Umbilical cord (tissue), 2 donors: ENCODE data around the gene PRKAR1B. TPM values are rescaled to one million over a fixed set of nuclear protein-coding genes. Genes with fewer than 3 reads are reported as not detected.

Experiments
- DNase-seq: peaks from one replicate; pipeline ENCODE4 v3.0.0-alpha.2; 2015; ENCODE audit warnings: low spot score
- total RNA-seq: library from RNA; depleted of rRNA; stranded (reverse); fragments of >200 nt; gene quantifications from one replicate; pipeline ENCODE4 v1.2.3, GENCODE V29; 2014; ENCODE audit warnings: low replicate concordance; ENCODE audit not compliant: insufficient read depth

Gene PRKAR1B
- total RNA-seq, 1 donor from 2014 or later, result 9.9 TPM

GRCh38 chr7:522071-522950 lies 204.8 kb downstream of the PRKAR1B start:
- peak; percentile 65 for DNase-seq

- DNase-seq, result peak; percentile 55
These were observed 205.6 kb downstream of the PRKAR1B start for GRCh38 chr7:521221-522070.

DNA sequence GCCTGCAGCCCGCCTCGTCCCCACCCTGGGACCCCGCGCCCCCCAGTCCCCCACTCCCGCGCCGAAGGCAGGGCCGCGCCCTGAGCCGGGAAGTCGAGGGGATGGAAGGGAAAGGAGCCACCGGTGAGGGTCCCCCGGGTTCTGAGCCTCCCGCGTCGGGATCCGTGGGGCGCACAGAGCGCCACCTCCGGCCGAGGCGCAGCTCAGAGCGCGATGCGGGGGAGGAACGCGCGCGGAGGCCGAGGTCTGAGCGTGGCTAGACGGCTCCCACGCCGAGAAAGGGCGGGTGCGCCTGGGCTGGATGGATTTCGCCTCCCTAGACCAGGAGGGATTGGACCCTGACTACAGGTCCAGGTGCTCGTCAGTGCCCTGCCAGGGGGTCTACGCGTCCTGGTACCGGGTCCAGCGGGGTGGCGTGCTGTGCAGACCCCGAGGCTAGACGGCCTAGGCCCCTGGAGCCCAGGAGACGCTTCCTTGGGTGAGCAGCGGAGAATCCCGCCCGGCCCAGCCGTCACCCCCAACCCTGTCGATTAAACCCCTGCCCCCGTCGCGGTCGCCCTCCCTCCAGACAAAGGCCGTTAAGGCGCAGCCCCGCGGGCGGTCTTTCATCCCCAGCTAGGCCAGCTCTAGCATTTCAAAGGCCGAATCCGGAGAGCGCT lies 206.4 kb downstream of the PRKAR1B start:
- no peak for DNase-seq

GRCh38 chr7:519484-520390 lies 207.3 kb downstream of the PRKAR1B start, which contains the start of gene PDGFA:
Gene PDGFA (minus strand): TSS chr7:519846. CDS start chr7:519001, 845 bp downstream.
- DNase-seq, result peak; percentile 77

GRCh38 chr7:518630-519483 lies 208.2 kb downstream of the PRKAR1B start:
- DNase-seq, result peak; percentile 85

- peak; percentile 84 for DNase-seq
These were observed 209.1 kb downstream of the PRKAR1B start for GRCh38 chr7:517774-518629.

DNA sequence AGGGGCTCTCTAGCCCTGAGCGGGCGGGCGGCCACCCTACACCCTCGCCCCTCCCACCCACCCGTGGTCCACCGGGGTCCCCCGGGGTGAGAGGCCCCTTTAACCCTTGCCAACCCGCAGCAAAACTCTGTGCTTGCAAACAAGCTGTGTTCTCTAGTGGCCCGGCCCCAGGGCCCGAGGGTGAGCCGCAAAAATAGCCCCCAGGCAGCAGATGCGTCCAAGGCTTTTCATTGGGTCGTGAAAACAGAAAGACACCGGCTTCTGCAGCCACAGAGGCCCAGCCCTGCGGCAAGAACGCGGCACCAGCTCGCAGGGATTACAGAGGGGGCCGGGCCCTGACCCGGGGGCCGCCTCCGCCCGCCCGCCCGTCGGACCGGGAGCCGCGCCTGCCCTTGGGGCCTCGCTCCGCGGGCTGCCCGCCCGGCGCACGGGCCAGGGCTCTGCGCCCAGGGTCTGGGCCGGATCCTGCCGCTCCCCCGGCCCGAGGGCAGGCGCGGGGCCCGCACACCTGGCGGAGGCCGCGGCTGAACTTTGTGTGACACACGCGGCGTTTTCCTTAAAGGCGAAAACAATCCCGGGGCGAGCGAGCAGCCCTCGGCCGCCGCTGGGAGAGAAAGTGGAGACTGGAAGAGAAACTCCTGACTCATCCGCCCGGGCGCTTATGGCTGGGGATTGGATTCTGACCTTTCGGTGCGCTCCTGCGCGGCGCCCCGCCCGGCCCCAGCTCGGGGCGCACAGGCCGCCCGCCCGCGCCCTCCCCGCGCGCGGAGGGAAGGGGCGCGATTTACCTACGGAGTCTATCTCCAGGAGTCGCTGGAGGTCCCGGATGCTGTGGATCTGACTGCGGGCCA lies 210.2 kb downstream of the PRKAR1B start:
- peak; percentile 81 for DNase-seq

- no peak for DNase-seq
These were observed 210.9 kb downstream of the PRKAR1B start for GRCh38 chr7:516216-516605.

DNA sequence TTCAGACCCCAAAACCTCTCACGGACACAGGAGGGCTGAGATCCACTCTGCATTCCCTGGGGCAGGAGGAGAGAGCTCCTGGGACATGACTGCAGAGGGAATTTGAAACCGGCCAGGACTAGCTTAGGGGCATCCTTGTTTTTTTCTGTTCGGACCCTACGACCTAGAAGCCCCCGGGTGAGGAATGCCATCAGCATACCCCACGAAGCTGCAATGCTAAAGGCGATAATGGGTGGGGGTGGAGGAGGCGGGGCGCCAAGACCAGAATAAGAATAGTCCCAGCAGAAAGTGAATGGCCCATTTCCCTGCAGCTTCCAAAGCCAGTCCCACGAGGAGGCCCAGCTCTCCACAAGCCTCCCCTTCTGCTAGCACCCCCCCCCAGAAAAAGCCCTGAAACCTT lies 211.5 kb downstream of the PRKAR1B start:
- DNase-seq, result no peak

DNA sequence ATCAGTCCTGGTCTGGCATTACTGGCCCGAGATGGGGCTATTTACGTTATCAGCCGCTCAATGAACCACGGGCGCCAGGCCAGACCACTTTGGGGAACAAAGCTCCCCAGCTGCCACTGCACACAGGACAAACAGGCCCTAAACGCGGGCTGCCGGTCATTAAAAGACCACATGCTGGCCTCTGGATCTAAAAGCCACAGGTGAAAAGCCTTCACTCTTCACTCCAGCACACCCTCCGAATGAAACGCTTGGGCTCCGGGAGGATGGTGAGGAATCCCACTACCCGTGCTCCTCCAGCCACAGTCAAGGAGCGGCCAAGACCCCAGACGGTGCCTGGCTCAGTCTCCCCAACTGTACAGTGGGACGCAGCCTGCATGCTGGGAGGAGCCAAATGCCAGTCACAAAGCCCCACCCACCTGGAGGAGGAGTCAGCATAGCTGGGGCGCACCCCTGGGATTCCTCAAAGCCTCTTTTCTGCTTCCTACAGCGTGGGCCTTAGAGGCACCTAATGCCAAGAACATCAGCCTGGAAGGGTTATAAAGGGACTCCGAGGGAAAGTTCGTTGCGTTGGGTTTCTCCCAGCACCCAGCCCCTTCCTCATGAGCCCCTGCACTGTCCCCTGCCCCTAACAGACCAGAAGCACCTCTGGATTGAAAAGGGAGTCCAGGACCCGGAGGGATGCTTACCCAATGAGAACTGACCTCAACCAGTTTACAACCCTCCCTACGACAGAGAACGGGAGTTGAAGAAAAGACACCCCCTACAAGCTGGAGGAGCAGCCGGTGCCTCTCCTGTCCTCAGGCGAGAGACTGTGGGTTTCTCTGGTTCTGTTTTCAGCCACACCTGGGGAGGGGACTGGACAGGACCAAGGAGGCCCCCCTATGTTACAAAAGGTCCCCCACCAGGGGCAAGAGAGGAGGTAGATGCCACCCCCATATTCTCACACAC lies 212.2 kb downstream of the PRKAR1B start:
- peak; percentile 40 for DNase-seq

DNA sequence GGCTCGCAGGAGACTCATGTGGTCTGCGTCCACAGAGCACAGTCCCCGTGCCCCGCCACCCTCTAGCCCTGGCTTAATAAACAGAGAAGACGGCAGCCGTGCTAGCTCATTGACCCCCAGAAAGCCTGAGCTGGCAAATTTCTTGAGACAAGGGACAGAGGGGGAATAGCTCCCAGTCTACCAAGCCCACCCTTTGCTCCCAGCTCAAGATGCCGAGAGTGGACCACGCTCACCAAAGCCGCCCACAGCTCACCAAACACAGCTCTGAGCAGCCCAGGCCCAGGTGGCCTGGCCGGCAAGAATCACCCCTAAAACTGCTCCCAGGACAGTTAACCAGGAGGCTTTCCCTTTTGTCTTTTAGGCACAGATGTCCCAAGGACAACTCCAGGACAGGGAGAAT lies 212.8 kb downstream of the PRKAR1B start:
- DNase-seq, result no peak

DNA sequence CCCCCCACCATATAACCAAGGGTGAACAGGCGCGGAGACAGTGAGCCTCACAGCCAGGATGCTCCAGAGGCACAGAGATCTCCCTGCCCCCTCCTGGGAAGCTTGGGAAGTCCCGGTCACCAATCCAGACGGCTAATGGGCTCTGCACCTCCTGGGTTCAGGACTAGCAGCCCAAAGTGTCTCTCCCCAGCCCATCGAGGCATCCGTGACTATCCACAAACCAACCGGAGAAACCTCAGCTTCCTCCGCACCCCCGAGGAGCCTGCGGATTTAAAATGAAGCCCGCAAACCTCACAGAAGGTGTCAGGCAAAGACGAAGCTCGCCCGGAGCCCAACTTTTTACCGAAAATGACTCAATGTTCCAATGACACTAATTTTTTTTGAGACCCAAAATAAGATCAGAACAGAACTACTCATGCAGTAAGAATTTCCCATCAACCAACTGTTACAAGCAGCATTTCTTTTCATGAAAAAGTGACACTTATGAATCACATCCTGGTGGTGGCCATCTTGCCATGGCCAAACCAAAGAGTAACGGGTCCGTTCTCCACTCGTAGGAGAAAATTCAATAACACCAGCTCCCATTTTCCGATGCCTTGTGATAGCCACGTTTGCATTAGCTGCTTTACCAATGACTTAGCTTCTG lies 213.4 kb downstream of the PRKAR1B start:
- no peak for DNase-seq

GRCh38 chr7:512541-513311 lies 214.4 kb downstream of the PRKAR1B start:
- DNase-seq, result no peak

DNA sequence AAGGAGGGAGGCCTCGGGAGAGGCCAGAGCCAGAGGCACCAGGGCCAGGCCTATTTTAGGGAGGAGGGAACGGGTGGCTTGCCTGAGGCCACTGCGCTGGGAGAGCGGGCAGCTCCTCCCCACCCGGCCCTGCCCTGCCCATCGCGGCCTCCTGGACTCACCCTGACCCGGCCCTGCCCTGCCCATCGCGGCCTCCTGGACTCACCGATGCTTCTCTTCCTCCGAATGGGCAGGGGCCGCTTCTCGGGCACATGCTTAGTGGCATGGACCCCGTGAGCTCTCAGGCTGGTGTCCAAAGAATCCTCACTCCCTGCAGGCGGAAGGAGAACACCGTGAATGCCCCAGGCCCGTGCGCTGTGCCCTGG lies 215.0 kb downstream of the PRKAR1B start:
- DNase-seq, result no peak

DNA sequence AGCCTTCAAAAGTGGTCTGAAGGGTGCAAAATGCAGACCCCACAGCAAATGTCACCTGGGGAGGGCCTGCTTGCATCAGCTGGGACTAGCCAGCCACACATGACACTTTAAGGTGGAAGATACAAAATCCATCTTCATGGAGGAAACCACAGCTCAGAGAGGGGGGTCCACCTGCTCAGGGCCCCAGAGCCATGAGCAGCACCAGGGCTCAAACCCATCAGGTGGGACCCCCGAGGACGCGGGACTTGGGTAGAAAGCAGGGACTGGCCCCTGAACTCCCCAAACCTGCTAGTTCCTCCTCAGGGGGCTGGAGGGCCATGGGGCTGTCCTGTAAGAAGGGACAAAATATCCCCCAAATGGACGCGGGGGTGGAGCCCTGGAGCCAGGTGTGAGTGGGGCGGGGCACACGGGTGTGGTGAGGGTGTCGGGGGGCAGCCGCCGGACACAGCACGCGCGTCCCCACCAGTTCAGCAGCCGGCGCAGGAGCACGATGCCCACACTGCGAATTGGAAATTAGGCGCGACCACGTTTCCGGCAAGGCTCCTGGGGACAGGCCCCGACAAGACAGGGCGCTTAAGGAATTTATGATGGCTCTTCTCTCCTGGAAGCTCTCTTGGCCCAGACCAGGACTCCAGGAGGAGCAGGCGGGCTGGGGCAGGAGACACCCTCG lies 215.5 kb downstream of the PRKAR1B start:
- peak; percentile 46 for DNase-seq
